AG09309 (cell line): ENCODE results near the gene BLMH.

Source experiments
- DNase-seq: peaks from one replicate; pipeline ENCODE4 v3.0.0-alpha.2; 2010; ENCODE audit warnings: low read depth
- H3K4me3 ChIP-seq: 2 replicates; pipeline ENCODE4 v1.5.1; 2011; ENCODE audit warnings: mild to moderate bottlenecking, low read depth, low read length, moderate library complexity; ENCODE audit not compliant: control insufficient read depth
- CTCF ChIP-seq: IDR thresholded peaks from 2 replicates; pipeline ENCODE4 v1.5.1; 2011; ENCODE audit warnings: mild to moderate bottlenecking, low read depth, low read length, inconsistent platforms; ENCODE audit not compliant: insufficient read depth, control insufficient read depth; ENCODE audit errors: missing control alignments

BLMH gene

GRCh38 chr17:30228011-30228410 lies 63.7 kb downstream of the BLMH start:
- DNase-seq = no peak
- TF ChIP-seq CTCF = no peak
- no peak overlapping the region for H3K4me3 ChIP-seq

GRCh38 chr17:30226878-30227277 lies 64.9 kb downstream of the BLMH start:
- no peak for TF ChIP-seq CTCF
- no peak overlapping the region for H3K4me3 ChIP-seq
- DNase-seq = no peak

- TF ChIP-seq CTCF = no peak
- no peak overlapping the region for H3K4me3 ChIP-seq
- DNase-seq = no peak
Observed at GRCh38 chr17:30225919-30226553, 65.7 kb downstream of the BLMH start.

- no peak overlapping the region for H3K4me3 ChIP-seq
- no peak for TF ChIP-seq CTCF
- no peak for DNase-seq
Observed at GRCh38 chr17:30225112-30225511, 66.6 kb downstream of the BLMH start.

GRCh38 chr17:30224419-30224960 lies 67.3 kb downstream of the BLMH start:
- H3K4me3 ChIP-seq = no peak overlapping the region
- no peak for DNase-seq
- no peak for TF ChIP-seq CTCF

- no peak overlapping the region for H3K4me3 ChIP-seq
- TF ChIP-seq CTCF = no peak
- DNase-seq = no peak
Observed at GRCh38 chr17:30222721-30223175, 69.0 kb downstream of the BLMH start.
